Measurements from ENCODE around the gene TXNDC17.

TXNDC17 gene

DNA sequence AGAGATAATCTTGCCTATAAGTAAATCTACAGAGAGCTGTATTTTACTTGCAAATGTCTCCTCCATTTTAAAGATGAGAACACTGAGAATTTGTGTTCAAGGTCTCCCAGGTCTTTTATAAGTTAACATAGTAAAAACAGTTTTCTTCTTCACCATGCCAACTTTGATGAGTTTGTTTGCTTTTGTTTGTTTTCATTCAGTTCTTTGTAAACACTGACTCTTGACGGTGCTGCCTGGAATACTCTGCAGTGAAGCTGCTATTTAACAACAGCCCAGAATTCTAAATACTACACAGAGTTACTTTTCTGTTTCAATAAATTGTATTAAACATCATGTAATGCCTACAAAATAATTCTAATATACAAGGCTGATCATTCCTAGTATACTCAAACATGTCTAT is 43.1 kb upstream of the TXNDC17 start:
- DNase-seq (ENCODE audit: low read depth), result no peak
- TF ChIP-seq, protein P1, sequence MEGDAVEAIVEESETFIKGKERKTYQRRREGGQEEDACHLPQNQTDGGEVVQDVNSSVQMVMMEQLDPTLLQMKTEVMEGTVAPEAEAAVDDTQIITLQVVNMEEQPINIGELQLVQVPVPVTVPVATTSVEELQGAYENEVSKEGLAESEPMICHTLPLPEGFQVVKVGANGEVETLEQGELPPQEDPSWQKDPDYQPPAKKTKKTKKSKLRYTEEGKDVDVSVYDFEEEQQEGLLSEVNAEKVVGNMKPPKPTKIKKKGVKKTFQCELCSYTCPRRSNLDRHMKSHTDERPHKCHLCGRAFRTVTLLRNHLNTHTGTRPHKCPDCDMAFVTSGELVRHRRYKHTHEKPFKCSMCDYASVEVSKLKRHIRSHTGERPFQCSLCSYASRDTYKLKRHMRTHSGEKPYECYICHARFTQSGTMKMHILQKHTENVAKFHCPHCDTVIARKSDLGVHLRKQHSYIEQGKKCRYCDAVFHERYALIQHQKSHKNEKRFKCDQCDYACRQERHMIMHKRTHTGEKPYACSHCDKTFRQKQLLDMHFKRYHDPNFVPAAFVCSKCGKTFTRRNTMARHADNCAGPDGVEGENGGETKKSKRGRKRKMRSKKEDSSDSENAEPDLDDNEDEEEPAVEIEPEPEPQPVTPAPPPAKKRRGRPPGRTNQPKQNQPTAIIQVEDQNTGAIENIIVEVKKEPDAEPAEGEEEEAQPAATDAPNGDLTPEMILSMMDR (IDR thresholded peaks at IDR 0.05; ENCODE audit: low read depth, low read length, missing control alignments), result no peak
- H3K4me3 ChIP-seq (ENCODE audit: low read depth, low read length), result no peak overlapping the region

DNA sequence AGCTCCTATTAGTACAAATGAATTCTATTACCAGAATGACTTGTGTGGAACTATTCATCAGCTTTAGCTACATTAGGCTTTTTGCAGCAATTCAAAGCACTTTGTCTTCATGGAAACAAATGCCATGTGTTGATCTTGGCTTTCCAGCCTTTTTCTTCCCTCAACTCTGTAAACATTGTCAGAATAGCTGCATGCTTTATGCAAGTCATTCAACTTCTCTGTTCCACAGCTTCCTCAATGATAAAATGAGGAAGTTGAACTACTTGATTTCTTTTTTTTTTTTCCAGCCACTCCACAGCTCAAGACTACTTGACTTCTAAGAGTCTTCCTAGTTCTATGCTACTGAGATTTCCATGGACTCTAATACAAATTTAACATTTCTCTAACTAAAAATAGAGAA is 41.5 kb upstream of the TXNDC17 start:
- no peak for DNase-seq (ENCODE audit: low read depth)
- no peak overlapping the region for H3K4me3 ChIP-seq (ENCODE audit: low read depth, low read length)
- TF ChIP-seq, protein P1 (IDR thresholded peaks at IDR 0.05; ENCODE audit: low read depth, low read length, missing control alignments), result no peak

DNA sequence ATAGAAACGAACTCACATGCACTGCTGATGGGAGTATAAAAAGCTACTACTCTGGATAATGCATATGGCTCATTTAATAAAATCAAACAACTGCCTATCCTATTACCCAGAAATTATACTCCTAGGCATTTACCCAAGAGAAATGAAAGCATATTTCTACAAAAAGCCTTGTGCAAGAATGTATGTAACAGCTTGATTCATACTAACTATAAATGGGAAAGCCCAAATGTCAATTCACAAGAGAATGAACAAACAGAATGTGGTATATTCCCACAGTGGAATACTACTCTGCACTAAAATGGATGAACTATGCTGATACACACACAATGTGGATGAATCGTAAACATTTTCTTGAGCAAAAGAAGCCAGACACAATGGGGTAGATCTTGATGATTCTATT is 38.7 kb upstream of the TXNDC17 start:
- TF ChIP-seq, protein P1 (IDR thresholded peaks at IDR 0.05; ENCODE audit: low read depth, low read length, missing control alignments), result no peak
- DNase-seq (ENCODE audit: low read depth), result no peak
- H3K4me3 ChIP-seq (ENCODE audit: low read depth, low read length), result no peak overlapping the region

DNA sequence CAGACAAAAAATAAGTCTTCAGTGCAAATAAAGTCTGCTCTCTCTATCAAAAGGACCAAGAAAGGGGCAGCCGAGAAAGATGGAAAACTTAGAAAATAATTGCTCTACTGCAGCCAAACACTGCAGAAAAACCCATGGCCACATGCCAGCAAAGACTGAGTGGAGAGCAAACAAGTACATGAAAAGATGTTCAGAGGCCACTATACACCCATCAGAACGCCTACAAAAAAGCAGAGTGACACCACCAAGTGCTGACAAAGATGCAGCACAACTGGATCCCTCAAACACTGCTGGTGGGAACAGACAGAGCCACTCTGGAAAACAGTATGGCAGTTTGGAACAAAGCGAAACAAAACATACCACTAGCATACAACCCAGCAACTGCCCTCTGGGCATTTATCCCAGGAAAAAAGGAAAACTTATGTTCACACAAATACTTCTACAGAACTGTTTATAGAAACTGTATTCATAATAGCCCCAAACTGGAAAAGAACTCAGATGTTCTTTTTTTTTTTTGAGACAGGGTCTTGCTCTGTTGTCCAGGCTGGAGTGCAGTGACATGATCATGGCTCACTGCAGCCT is 37.0 kb upstream of the TXNDC17 start:
- H3K4me3 ChIP-seq (ENCODE audit: low read depth, low read length), result no peak overlapping the region
- TF ChIP-seq, protein P1 (IDR thresholded peaks at IDR 0.05; ENCODE audit: low read depth, low read length, missing control alignments), result no peak
- no peak for DNase-seq (ENCODE audit: low read depth)

DNA sequence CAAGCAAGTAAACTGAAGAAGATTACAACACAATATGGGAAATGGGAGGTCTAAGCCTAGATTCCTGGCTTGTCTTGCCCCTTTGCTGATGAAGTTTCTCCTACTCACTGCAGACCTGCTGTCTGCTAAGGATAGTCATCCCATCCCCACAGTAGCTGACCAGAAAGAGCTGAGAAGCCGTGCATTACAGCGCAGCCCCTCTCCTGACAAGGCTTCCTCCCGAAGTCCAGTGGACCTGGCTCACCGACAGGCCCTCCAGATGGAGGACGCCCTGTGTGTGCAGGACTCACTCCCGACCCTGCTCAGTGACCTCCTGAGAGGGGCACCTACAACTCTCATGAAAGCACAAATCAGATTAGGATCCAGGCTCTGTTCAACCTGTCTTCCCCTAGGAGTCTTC is 35.7 kb upstream of the TXNDC17 start:
- H3K4me3 ChIP-seq (ENCODE audit: low read depth, low read length), result no peak overlapping the region
- DNase-seq (ENCODE audit: low read depth), result no peak
- TF ChIP-seq, protein P1 (IDR thresholded peaks at IDR 0.05; ENCODE audit: low read depth, low read length, missing control alignments), result no peak

DNA sequence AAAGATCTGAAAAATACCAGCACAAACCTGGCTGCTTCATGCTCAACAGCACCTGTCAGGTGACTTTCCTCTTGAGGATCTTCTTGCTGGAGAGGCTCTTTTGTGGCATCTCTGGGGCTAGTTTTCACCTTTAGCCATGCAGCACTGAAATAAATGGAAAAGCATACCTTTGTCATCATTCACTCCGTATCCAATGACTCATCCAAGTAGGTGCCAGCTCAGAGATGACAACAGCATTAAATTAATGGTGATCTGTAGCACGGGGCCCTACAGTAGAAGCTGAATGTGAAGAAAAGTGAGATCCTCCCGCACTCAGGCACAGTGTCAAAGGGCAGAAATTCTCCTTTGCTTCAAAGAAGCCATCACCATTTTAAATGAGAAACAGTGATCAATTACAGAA is 32.5 kb upstream of the TXNDC17 start:
- H3K4me3 ChIP-seq (ENCODE audit: low read depth, low read length), result no peak overlapping the region
- TF ChIP-seq, protein P1 (IDR thresholded peaks at IDR 0.05; ENCODE audit: low read depth, low read length, missing control alignments), result no peak
- no peak for DNase-seq (ENCODE audit: low read depth)

DNA sequence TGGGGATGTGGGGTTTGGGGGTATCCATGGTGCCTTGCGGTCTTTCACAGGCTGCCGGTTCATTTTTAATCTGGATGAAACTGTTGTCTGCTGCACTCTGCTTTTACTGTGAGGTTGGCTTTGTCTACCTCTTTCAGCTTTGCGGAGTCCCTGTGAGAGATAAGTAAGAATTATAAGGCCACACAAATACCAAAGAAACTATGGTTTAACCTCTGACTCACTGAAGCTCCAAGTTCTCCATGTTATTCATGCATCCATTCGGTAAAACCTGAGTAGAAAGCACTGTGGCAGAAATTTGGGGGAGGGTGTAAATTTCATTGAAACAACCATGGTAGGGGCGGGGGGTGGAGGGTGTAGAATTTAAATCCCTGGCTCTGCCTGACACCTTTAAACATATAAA is 30.8 kb upstream of the TXNDC17 start:
- DNase-seq (ENCODE audit: low read depth), result no peak
- TF ChIP-seq, protein P1 (IDR thresholded peaks at IDR 0.05; ENCODE audit: low read depth, low read length, missing control alignments), result no peak
- no peak overlapping the region for H3K4me3 ChIP-seq (ENCODE audit: low read depth, low read length)
